Measurements from ENCODE around the gene NDUFA6. TPM values are rescaled to one million over a fixed set of nuclear protein-coding genes. Genes with fewer than 3 reads are reported as not detected.
"Not testable (repeated sequence)": the region's sequence is repeated elsewhere in the genome, so short reads cannot be mapped to it uniquely, and the experiment has no call there.

The NDUFA6 gene
- total RNA-seq: 77.9 TPM

GRCh38 chr22:42090596-42091454, at the start of gene NDUFA6:
NDUFA6 (minus strand) TSS chr22:42090772; CDS start chr22:42090744, 28 bp downstream.
- DNase-seq (ENCODE audit: low spot score): peak; percentile 100

- DNase-seq (ENCODE audit: low spot score): not testable (repeated sequence)
These were observed 49.6 kb upstream of the NDUFA6 start for GRCh38 chr22:42140153-42140552.

GRCh38 chr22:42139508-42139907, 48.9 kb upstream of the NDUFA6 start:
- not testable (repeated sequence) for DNase-seq (ENCODE audit: low spot score)

- no peak for DNase-seq (ENCODE audit: low spot score)
These were observed 48.4 kb upstream of the NDUFA6 start for GRCh38 chr22:42138972-42139371.

GRCh38 chr22:42138122-42138770, 47.7 kb upstream of the NDUFA6 start:
- DNase-seq (ENCODE audit: low spot score): no peak

GRCh38 chr22:42135688-42136087, 45.1 kb upstream of the NDUFA6 start:
- not testable (repeated sequence) for DNase-seq (ENCODE audit: low spot score)

GRCh38 chr22:42134100-42135020, 43.8 kb upstream of the NDUFA6 start:
- DNase-seq (ENCODE audit: low spot score): no peak

GRCh38 chr22:42132457-42132856, 41.9 kb upstream of the NDUFA6 start:
- DNase-seq (ENCODE audit: low spot score): no peak

- no peak for DNase-seq (ENCODE audit: low spot score)
These were observed 41.0 kb upstream of the NDUFA6 start for GRCh38 chr22:42131562-42131961.

- not testable (repeated sequence) for DNase-seq (ENCODE audit: low spot score)
These were observed 40.3 kb upstream of the NDUFA6 start, which contains the start of gene CYP2D6 for GRCh38 chr22:42130639-42131431. CYP2D6 (minus strand) TSS chr22:42130810; CDS start chr22:42130791, 19 bp downstream.

GRCh38 chr22:42130182-42130581, 39.6 kb upstream of the NDUFA6 start:
- not testable (repeated sequence) for DNase-seq (ENCODE audit: low spot score)

- DNase-seq (ENCODE audit: low spot score): peak; percentile 56
These were observed 38.5 kb upstream of the NDUFA6 start for GRCh38 chr22:42128776-42129694.

- not testable (repeated sequence) for DNase-seq (ENCODE audit: low spot score)
These were observed 37.4 kb upstream of the NDUFA6 start for GRCh38 chr22:42128007-42128406.

GRCh38 chr22:42127606-42128005, 37.0 kb upstream of the NDUFA6 start:
- no peak for DNase-seq (ENCODE audit: low spot score)

GRCh38 chr22:42123529-42123928, 33.0 kb upstream of the NDUFA6 start:
- DNase-seq (ENCODE audit: low spot score): not testable (repeated sequence)

GRCh38 chr22:42120231-42121021, 29.9 kb upstream of the NDUFA6 start:
- not testable (repeated sequence) for DNase-seq (ENCODE audit: low spot score)

- DNase-seq (ENCODE audit: low spot score): no peak
These were observed 26.4 kb upstream of the NDUFA6 start for GRCh38 chr22:42116848-42117424.

GRCh38 chr22:42115420-42115830, 24.9 kb upstream of the NDUFA6 start:
- DNase-seq (ENCODE audit: low spot score): not testable (repeated sequence)

GRCh38 chr22:42114721-42115120, 24.1 kb upstream of the NDUFA6 start:
- no peak for DNase-seq (ENCODE audit: low spot score)
